GM19239 (cell line): Measurements from ENCODE around the gene FMNL2.
"Not testable (repeated sequence)": the region's sequence is repeated elsewhere in the genome, so short reads cannot be mapped to it uniquely, and the experiment has no call there.

Experiments used
- DNase-seq: peaks from one replicate; pipeline ENCODE4 v3.0.0; 2011; ENCODE audit warnings: low spot score; ENCODE audit not compliant: insufficient read length
- FAIRE-seq: peaks from 2 replicates; lab custom pipeline; 2011; peaks lifted over from hg19 to GRCh38; lab: Jason Lieb, UNC

The FMNL2 gene

GRCh38 chr2:152462120-152462519 lies 127.1 kb downstream of the FMNL2 start:
- no peak for FAIRE-seq
- DNase-seq = no peak

GRCh38 chr2:152462779-152463178 lies 127.8 kb downstream of the FMNL2 start:
- FAIRE-seq = no peak
- no peak for DNase-seq

GRCh38 chr2:152464851-152465470 lies 130.0 kb downstream of the FMNL2 start:
- FAIRE-seq = no peak
- no peak for DNase-seq

- no peak for FAIRE-seq
- no peak for DNase-seq
These were observed 130.6 kb downstream of the FMNL2 start for GRCh38 chr2:152465541-152465940.

- FAIRE-seq (no peak), DNase-seq (no peak)
These were observed 131.1 kb downstream of the FMNL2 start for GRCh38 chr2:152466041-152466440.

GRCh38 chr2:152466980-152467676 lies 132.2 kb downstream of the FMNL2 start:
- DNase-seq = peak; percentile 39
- peak; percentile 86 for FAIRE-seq

- FAIRE-seq (peak; percentile 21), DNase-seq (no peak)
These were observed 132.9 kb downstream of the FMNL2 start for GRCh38 chr2:152467677-152468410.

GRCh38 chr2:152468899-152469692 lies 134.1 kb downstream of the FMNL2 start:
- DNase-seq = peak; percentile 7
- peak; percentile 56 for FAIRE-seq

- DNase-seq = no peak
- FAIRE-seq = no peak
These were observed 136.2 kb downstream of the FMNL2 start for GRCh38 chr2:152470861-152471854.

- DNase-seq = no peak
- FAIRE-seq = no peak
These were observed 137.5 kb downstream of the FMNL2 start for GRCh38 chr2:152472481-152472887.

GRCh38 chr2:152473151-152473857 lies 138.3 kb downstream of the FMNL2 start:
- FAIRE-seq = no peak
- DNase-seq = no peak

- not testable (repeated sequence) for FAIRE-seq, DNase-seq
These were observed 139.5 kb downstream of the FMNL2 start for GRCh38 chr2:152474523-152474922.

GRCh38 chr2:152475982-152476381 lies 141.0 kb downstream of the FMNL2 start:
- DNase-seq = no peak
- no peak for FAIRE-seq

- no peak for FAIRE-seq
These were observed 142.5 kb downstream of the FMNL2 start for GRCh38 chr2:152477347-152478092.

GRCh38 chr2:152479282-152479681 lies 144.3 kb downstream of the FMNL2 start:
- DNase-seq (no peak), FAIRE-seq (no peak)

More at GRCh38 chr2:152477347-152478092, 142.5 kb downstream of the FMNL2 start:
- no peak for DNase-seq

GRCh38 chr2:152480821-152481399 lies 145.9 kb downstream of the FMNL2 start:
- DNase-seq (no peak), FAIRE-seq (no peak)

- FAIRE-seq (no peak), DNase-seq (no peak)
These were observed 147.1 kb downstream of the FMNL2 start for GRCh38 chr2:152481881-152482583.
